MM.1S (cell line): ENCODE measurements around the gene EVX1.

Experiments used
- DNase-seq: peaks from one replicate; pipeline ENCODE4 v3.0.0-alpha.2; 2015
- H2AFZ ChIP-seq: fragments of 300-600 bp; sonication (generic); 2 replicates; pipeline ENCODE4 v1.6.0; 2016; ENCODE audit warnings: antibody characterized with exemption, low read length
- H3F3A ChIP-seq: fragments of 300-600 bp; sonication (generic); 2 replicates; pipeline ENCODE4 v1.6.1; 2016; ENCODE audit warnings: mild to moderate bottlenecking, antibody characterized with exemption, low read length, moderate library complexity, mixed read lengths; ENCODE audit not compliant: insufficient read depth
- H3K27ac ChIP-seq: fragments of 300-600 bp; sonication (generic); 2 replicates; pipeline ENCODE4 v1.5.1; 2016; ENCODE audit warnings: mild to moderate bottlenecking, low read length
- H3K27me3 ChIP-seq: fragments of 300-600 bp; sonication (generic); replicated peaks from 2 replicates; pipeline ENCODE4 v1.6.0; 2016; ENCODE audit warnings: low read length; ENCODE audit not compliant: insufficient read depth
- H3K36me3 ChIP-seq: fragments of 300-600 bp; sonication (generic); replicated peaks from 2 replicates; pipeline ENCODE4 v1.6.1; 2016; ENCODE audit warnings: mild to moderate bottlenecking, low read length, mixed read lengths; ENCODE audit not compliant: insufficient read depth
- H3K4me1 ChIP-seq: fragments of 300-600 bp; sonication (generic); 2 replicates; pipeline ENCODE4 v1.6.1; 2016; ENCODE audit warnings: low read length, mixed read lengths
- H3K4me2 ChIP-seq: fragments of 300-600 bp; sonication (generic); 2 replicates; pipeline ENCODE4 v1.6.0; 2016; ENCODE audit warnings: low read depth, low read length
- H3K4me3 ChIP-seq: fragments of 300-600 bp; sonication (generic); 2 replicates; pipeline ENCODE4 v1.5.1; 2016; ENCODE audit warnings: low read length, mixed read lengths
- H3K79me2 ChIP-seq: fragments of 300-600 bp; sonication (generic); 2 replicates; pipeline ENCODE4 v1.6.1; 2016; ENCODE audit warnings: mixed run types, low read length, mixed read lengths
- H3K9ac ChIP-seq: fragments of 300-600 bp; sonication (generic); 2 replicates; pipeline ENCODE4 v1.6.1; 2016; ENCODE audit warnings: low read length, mixed read lengths
- H3K9me2 ChIP-seq: fragments of 300-600 bp; sonication (generic); replicated peaks from 2 replicates; pipeline ENCODE4 v1.6.1; 2016; ENCODE audit warnings: mild to moderate bottlenecking, low read length, mixed read lengths; ENCODE audit not compliant: insufficient read depth
- H3K9me3 ChIP-seq: fragments of 300-600 bp; sonication (generic); replicated peaks from 2 replicates; pipeline ENCODE4 v1.6.1; 2016; ENCODE audit warnings: mild to moderate bottlenecking, low read length, mixed read lengths; ENCODE audit not compliant: insufficient read depth
- H4K20me1 ChIP-seq: fragments of 300-600 bp; sonication (generic); 2 replicates; pipeline ENCODE4 v1.6.1; 2016; ENCODE audit warnings: mild to moderate bottlenecking, low read length, moderate library complexity, mixed read lengths; ENCODE audit not compliant: insufficient read depth
- EZH2 ChIP-seq: fragments of 300-600 bp; sonication (generic); optimal IDR thresholded peaks from 2 replicates; pipeline ENCODE3; 2017; ENCODE audit warnings: low read depth, mild to moderate bottlenecking, antibody characterized with exemption, low read length, mixed read lengths
- EZH2phosphoT487 ChIP-seq: fragments of 300-600 bp; sonication (generic); IDR thresholded peaks from 2 replicates; pipeline ENCODE4 v1.6.1; 2018; ENCODE audit warnings: antibody characterized with exemption, low read length
- TF ChIP-seq, protein P1 (sequence below): fragments of 300-600 bp; sonication (generic); IDR thresholded peaks from 2 replicates; pipeline ENCODE4 v1.5.1; 2016; ENCODE audit warnings: antibody characterized with exemption, low read length, mixed read lengths

The EVX1 gene

DNA sequence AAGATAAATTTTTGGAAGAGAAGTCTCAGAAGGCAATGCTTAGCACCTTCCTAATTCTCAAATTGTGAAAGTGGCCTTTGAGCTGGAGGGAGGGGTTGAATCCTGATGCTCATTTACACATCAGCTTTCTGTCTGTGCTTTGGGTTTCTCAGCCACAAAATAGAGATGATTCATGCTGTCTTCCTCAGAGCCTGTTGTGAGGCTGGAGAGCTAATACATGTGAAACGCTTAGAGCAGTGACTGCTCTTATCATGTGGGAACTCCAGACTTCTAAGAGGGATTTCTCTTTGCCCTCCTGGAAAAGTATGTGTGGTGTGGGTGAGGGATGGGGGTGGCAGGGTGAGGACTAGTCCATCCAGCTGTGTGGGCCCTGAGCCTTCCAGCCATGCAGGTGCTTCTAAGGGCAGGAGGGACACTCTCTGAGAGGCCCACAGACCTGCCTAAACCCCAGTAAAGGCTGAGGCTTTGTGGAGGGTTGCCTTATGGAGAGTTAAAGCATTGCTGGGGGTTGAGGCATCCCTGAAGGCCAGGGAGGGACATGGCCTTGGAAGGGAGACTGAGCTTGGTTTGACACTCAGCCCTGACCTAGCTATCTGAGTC is 4.8 kb upstream of the EVX1 start:
- no peaks in the 10 kb centered on the region for H3F3A ChIP-seq
- H3K4me1 ChIP-seq = no peaks in the 10 kb centered on the region
- H3K79me2 ChIP-seq = no peaks in the 10 kb centered on the region
- H3K9me2 ChIP-seq = no peaks in the 10 kb centered on the region
- H3K9ac ChIP-seq = no peak overlapping the region
- no peaks in the 10 kb centered on the region for H4K20me1 ChIP-seq
- TF ChIP-seq EZH2 = no peak
- no peak overlapping the region for H2AFZ ChIP-seq
- no peaks in the 10 kb centered on the region for H3K9me3 ChIP-seq
- H3K27ac ChIP-seq = no peak overlapping the region
- no peak overlapping the region for H3K4me2 ChIP-seq
- no peak for DNase-seq
- no peaks in the 10 kb centered on the region for H3K36me3 ChIP-seq
- H3K27me3 ChIP-seq = peaks cover 31% of the 10 kb centered on the region
- no peak overlapping the region for H3K4me3 ChIP-seq

DNA sequence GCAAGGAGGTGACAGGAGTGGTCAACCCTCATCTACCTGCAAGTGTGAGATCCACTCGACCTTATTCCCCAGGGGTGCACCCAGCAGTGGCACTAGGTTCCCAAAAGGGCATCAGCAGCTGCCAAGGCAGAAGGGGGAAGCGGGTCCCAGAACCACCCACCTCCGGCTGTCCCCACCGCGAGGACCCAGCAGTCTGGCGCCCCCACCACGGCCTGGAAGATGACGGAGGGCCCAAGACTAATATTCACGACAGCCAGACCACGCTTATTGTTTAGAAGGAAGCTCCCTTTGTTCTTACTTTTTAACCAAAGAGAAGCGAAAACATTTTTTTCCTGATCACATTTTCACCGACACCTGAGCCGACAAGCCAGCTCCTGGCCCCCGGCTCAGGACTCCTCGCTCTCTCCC is 3.6 kb upstream of the EVX1 start:
- Histone ChIP-seq H3K4me3 (no peak overlapping the region), H3K9ac (no peak overlapping the region), H3K9me3 (no peaks in the 10 kb centered on the region), H4K20me1 (no peaks in the 10 kb centered on the region), H3K79me2 (no peaks in the 10 kb centered on the region), H3K9me2 (no peaks in the 10 kb centered on the region), H3K27me3 (peaks cover 42% of the 10 kb centered on the region), H3K4me2 (no peak overlapping the region), H3K4me1 (no peaks in the 10 kb centered on the region), H3F3A (no peaks in the 10 kb centered on the region), H3K36me3 (no peaks in the 10 kb centered on the region), H3K27ac (no peak overlapping the region), H2AFZ (no peak overlapping the region)
- TF ChIP-seq EZH2 (no peak), EZH2phosphoT487 (no peak)
- TF ChIP-seq, protein P1, sequence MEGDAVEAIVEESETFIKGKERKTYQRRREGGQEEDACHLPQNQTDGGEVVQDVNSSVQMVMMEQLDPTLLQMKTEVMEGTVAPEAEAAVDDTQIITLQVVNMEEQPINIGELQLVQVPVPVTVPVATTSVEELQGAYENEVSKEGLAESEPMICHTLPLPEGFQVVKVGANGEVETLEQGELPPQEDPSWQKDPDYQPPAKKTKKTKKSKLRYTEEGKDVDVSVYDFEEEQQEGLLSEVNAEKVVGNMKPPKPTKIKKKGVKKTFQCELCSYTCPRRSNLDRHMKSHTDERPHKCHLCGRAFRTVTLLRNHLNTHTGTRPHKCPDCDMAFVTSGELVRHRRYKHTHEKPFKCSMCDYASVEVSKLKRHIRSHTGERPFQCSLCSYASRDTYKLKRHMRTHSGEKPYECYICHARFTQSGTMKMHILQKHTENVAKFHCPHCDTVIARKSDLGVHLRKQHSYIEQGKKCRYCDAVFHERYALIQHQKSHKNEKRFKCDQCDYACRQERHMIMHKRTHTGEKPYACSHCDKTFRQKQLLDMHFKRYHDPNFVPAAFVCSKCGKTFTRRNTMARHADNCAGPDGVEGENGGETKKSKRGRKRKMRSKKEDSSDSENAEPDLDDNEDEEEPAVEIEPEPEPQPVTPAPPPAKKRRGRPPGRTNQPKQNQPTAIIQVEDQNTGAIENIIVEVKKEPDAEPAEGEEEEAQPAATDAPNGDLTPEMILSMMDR = no peak
- DNase-seq = no peak

DNA sequence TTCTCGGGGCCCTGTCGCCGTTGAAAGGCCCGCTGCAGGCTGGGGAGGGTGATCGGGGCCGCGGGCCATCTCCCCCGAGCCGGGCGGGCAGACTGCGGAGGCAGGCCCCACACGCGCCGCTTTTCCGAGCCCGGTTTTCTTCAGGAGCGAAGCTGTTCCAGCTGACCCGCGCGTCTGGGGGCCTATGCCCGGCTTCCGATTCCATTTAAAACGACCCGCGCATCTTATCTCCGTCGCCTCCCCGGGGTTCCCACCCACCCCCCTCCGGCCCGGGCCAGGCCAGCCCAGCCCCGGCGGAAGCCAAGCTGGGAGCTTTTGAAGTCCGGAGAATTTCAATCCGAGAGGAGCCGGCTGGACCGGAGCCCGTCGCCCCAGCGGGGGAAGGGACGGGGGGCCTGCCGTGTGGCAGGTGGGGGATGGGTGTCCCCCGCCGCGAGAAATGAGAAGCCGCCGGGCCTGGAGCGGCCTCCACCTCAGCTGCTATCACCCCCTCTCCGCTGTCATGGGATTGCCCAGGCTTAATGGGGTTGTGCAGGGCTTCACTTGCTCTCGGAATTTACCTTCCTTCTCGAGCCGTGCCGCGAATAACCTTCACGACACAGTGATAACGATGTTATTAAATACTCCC is 3.1 kb upstream of the EVX1 start:
- H3K79me2 ChIP-seq = no peaks in the 10 kb centered on the region
- no peaks in the 10 kb centered on the region for H3K4me1 ChIP-seq
- TF ChIP-seq EZH2 (no peak), EZH2phosphoT487 (no peak)
- TF ChIP-seq, protein P1 = no peak
- no peak overlapping the region for H3K4me3 ChIP-seq
- no peak overlapping the region for H3K9ac ChIP-seq
- no peaks in the 10 kb centered on the region for H3K36me3 ChIP-seq
- H3K27ac ChIP-seq = no peak overlapping the region
- H3K4me2 ChIP-seq = no peak overlapping the region
- no peak for DNase-seq
- H3F3A ChIP-seq = no peaks in the 10 kb centered on the region
- H3K27me3 ChIP-seq = peaks cover 47% of the 10 kb centered on the region
- no peaks in the 10 kb centered on the region for H4K20me1 ChIP-seq
- no peak overlapping the region for H2AFZ ChIP-seq
- H3K9me2 ChIP-seq = no peaks in the 10 kb centered on the region
- no peaks in the 10 kb centered on the region for H3K9me3 ChIP-seq

GRCh38 chr7:27240015-27240731 is 2.4 kb upstream of the EVX1 start:
- H3F3A ChIP-seq = no peaks in the 10 kb centered on the region
- no peak overlapping the region for H3K9ac ChIP-seq
- H2AFZ ChIP-seq = no peak overlapping the region
- H3K9me3 ChIP-seq = no peaks in the 10 kb centered on the region
- no peak overlapping the region for H3K4me2 ChIP-seq
- H3K79me2 ChIP-seq = no peaks in the 10 kb centered on the region
- TF ChIP-seq EZH2 (no peak), EZH2phosphoT487 (no peak)
- TF ChIP-seq, protein P1 = no peak
- no peaks in the 10 kb centered on the region for H4K20me1 ChIP-seq
- no peak overlapping the region for H3K27ac ChIP-seq
- H3K4me1 ChIP-seq = no peaks in the 10 kb centered on the region
- DNase-seq = no peak
- H3K27me3 ChIP-seq = peaks cover 53% of the 10 kb centered on the region
- H3K4me3 ChIP-seq = no peak overlapping the region
- no peaks in the 10 kb centered on the region for H3K36me3 ChIP-seq
- no peaks in the 10 kb centered on the region for H3K9me2 ChIP-seq
